DMS153 treated with DMSO at 0.1 percent for 48 hours (cell line): ENCODE results near the gene SULT2B1.

Source experiments
- DNase-seq: peaks from one replicate; lab custom pipeline; 2025; ENCODE audit not compliant: unreplicated experiment; lab: John Stamatoyannopoulos, UW

SULT2B1 gene

DNA sequence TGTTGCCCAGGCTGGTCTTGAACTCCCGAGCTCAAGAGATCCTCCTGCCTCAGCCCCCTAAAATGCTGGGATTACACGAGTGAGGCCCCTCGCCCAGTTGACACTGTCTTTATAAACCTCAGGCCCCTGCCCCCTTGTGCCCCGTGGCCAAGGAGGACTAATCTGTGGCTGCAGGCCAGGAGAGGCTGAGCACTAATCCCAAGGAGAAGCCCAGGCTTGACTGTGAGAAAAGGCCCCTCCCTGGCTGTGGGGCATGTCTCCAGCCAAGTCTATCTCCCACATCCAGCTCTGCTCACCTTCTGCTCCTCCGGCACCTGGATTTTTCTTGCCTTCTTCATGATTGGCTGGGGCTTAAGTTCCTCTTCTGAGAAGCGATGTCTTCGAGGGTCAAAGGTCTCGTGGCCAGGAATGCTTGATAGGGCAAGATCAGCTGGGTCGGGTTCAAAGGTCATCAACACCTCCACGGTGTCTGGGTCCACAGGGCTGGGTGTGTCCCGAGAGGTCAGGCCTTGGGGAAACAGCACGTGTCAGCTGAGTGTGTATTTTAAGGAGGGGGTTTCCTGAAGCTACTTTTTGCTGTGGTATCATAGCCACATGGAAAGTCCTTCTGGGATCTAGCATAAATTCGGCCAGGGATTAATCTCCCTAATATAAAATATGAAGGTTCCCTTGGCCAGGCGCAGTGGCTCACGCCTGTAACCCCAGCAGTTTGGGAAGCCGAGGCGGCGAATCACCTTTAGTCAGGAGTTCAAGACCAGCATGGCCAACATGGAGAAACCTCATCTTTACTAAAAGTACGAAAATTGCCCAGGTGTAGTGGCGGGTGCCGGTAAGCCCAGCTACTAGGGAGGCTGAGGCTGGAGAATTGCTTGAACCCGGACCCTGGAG is 81.4 kb downstream of the SULT2B1 start:
- DNase-seq = no peak

DNA sequence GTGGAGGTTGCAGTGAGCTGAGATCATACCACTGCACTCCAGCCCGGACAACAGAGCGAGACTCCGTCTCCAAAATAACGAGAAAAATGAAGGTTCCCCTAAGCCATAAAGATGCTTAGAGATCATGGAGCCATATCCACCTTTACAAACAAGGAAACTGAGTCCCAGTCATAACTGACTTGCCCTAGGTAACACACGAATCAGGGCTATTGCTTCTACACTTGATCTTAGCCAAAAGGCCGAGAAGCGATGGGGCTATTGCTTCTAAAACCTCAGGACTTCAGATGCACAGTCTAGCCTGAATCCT is 82.0 kb downstream of the SULT2B1 start:
- DNase-seq = no peak

DNA sequence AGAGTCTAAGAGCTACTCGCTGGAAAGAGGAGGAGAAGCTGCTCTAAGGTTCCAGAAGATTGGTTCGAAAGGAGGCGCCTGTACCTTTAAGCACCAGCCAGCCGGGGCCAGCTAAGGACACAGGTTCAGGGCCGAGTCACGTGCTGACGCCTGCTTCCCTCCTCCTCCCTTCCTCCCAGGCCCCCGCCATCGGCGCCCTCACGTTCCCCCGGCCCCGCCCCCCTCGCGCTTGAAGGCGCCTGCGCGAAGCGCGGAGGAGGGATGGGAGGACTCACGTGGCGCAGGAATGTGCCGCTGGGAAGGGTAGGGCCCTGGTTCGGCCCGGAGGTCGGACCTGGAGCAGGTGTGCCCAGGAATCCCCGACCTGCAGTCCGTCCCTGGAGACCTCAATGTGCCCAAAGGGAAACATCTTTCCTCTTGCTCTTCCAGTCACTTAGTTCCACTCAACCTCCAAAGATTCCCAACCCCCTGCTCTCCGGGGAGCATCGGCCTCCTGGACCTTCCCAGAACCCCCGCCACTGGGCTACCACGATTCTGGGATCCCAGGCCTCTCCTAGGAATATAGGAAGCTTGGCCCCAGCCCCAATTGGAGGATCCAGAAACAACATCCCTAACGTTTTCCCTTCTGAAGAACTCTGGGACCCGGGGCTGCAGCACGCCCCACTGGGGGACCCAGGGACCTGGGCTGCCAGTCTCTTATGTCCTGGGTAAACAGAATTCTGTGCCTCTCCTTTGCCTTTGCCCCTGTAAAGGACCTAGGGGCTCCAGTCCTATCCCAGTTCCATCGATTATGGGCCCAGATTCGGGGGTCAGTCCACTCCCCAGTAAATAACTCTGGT is 82.7 kb downstream of the SULT2B1 start:
- peak; percentile 86 for DNase-seq

DNA sequence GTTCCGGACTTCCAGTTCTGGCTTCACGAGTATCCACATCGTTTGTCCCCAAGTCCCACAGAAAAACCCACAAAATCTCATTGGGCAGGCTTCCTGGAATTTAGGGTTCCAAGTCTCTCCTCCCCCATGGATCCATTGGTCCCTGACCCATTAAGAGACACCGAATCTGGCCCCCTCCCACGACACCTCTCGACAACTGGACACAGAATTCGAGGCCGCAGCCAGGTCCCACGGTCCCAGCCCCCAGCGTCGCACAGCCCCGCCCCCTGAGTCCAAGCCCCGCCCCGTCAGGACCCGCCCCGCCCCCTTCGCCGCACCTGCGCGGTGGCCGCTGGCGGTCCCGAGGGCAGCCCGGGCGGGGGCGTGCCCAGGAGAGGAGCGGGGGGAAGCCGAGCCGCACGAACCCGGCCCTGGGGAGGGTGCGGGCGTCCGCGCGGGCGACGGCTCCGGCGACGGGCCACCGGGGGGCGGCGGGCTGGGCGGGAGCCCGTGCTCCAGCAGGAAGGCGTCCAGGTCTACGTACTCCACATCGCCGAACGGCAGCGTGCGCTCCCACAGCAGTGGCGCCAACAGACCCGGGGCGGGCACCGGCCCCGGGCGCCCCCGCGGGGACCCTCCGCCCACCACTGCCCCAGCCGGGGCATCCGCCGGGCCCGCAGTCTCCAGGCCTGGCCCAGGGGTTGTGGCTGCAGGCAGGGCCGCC is 83.4 kb downstream of the SULT2B1 start:
- DNase-seq = no peak

DNA sequence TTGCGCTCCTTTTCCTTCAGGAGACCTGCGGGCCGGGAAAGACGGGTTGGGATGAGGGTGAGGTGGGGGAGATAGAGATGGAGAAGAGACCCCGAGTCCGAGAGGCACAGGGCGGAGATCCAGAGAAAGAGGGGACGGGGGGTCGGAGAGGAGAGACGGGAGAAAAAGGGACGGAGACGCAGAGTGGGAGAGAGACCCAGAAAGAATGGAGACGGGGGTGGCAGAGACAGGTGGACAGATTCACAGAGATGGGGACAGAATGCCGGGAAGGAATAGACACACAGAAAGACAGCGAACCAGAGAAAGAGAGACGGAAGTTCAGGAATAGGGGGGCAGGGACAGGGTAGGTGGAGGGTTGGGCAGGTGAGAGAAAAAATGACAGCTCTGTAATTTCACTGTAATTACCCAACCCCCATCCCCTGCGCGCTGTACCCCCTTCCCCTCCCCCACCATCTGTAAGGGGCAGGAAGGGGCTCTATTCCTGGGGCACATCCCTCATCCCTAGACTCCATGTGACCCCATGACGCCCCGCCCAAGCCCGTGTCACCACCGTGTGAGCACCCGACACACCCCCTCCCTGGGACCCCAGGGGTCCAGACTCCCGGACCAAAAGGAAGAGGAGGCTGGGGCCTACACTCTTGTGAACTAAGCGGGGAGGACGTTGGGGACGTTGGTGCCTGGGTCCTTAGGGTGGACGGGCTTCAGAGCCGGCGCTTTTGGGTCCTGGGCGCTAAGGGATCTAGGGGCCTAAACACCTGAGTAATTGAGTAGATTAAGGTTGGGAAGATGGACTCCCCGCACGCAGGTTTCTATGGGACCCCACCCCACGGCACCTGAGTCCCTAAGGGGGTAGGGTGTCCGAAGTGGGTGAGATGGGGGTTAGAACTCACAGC is 84.2 kb downstream of the SULT2B1 start:
- DNase-seq = peak; percentile 30

DNA sequence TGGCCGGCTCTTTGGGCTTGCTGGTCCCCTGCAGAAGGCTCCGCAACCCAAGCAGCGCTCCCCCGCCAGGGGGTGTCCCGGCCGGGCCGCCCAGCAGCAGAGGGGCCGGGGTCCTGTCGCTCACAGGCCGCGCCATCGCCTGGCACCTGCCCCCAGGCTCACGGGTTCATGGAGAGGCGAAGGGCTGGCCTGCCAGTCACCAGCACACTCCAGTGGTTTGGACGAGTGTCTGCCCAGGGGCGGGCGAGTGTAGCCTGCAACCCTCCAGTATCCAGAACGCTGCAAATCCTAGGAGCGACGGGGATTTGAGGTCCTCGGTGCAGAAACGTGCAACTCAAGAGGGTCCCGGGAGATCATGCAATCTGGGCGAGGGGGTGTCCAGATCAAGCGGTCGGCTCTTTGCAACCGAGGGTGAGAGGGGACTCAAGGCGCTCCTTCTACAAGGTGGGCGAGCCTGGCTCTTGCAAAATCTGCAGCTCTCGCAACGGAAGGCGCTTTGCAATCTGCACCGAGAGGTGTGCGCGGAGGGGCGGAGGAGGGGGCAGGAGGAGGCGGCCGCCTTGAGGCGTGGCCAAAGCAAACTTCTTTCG is 85.0 kb downstream of the SULT2B1 start, which contains the start of gene DBP:
Gene DBP (minus strand): TSS at position 521 of the 590 bp plus-strand sequence. CDS start 385 bp downstream, at position 136.
- no peak for DNase-seq

DNA sequence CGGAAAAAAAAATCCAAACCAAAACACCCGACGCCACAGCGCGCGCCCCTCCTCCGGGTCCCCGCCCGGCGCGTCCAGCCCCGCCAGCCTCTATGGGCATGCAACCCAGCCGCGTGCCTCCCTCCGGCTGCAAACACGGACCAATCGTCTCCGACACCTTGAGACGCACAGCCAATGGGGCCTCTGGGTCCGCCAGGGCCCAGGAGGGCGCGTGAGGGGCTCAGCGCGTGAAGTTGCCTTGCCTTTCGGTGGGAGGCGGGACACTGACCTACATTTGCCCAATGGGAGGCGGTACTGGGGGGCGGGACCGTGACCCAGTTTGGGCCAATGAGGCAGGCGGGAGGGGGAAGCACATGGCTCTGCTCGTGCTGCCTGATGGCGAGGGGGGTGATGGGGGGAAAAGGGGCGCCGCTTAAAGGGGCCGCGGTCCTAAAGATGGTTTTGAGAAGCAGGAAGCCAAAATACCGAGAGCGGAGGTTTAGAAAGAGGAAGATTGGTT is 85.5 kb downstream of the SULT2B1 start:
- DNase-seq = peak; percentile 94

DNA sequence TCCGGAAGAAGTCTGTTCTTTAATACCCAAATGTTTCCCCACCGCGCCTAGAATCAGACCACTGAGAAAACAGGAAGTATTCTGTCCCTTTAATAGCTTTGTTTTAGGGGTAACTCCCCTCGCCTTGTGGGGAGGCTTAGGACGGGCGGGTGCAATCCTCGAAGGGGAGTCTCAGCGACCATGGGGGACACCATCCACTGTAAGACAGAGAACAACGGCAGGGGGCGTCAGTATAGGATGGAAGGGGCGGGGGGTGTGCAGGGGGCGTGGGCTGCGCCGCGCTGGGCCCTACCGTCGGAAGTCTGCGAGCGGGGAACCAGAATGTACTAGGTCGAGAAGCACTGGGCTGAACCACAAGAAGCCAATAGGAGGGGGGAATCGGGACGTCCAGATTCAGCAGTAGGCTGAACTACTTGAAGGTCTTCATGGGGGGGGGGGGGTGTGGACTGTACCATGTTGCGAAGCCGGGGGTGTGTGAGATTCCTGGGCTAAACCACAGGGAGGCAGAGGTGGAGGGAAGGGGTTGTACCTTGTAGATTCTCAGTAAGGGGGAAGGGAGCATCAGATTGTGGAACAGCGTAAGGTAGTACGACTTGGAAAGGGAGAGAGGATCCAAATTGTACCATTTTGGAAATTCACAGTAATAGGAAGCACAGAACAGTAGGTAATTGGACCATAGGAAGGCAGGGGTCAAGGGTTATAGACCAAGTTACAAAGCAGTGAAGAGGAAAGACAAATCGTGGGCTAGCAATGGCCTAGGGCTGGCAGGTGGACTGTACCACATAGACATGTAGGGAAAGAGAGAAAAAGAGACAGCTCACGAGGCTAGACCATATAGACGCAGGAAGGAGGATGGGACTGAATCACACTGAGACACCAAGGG is 86.2 kb downstream of the SULT2B1 start:
- peak; percentile 84 for DNase-seq

DNA sequence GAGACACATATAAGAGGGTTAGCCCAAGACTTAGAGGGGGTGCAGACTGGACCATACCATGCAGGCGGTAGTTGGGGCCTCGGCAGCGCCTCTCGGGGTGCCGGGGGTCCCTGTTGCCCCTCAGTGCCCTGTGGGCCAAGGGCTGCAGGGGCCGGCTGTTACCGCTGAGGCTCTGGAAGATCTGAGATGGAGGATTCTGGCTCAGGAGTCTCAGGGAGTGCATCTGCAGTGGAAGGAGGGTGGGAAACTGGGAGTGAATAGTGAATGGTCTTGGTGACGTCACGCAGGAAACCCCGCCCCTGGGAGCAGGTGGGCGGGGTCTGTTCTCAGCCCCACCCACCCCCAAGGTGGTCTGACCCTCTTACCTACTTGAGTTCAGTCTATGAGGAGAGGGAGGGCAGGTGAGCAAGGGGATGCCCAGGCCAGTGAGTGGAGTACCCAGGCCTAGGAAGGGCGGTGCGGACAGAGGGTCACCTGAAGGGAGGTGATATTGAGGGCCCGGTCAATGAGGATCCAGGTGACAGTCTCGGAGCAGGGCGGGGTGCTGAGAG is 86.9 kb downstream of the SULT2B1 start:
- DNase-seq = no peak

DNA sequence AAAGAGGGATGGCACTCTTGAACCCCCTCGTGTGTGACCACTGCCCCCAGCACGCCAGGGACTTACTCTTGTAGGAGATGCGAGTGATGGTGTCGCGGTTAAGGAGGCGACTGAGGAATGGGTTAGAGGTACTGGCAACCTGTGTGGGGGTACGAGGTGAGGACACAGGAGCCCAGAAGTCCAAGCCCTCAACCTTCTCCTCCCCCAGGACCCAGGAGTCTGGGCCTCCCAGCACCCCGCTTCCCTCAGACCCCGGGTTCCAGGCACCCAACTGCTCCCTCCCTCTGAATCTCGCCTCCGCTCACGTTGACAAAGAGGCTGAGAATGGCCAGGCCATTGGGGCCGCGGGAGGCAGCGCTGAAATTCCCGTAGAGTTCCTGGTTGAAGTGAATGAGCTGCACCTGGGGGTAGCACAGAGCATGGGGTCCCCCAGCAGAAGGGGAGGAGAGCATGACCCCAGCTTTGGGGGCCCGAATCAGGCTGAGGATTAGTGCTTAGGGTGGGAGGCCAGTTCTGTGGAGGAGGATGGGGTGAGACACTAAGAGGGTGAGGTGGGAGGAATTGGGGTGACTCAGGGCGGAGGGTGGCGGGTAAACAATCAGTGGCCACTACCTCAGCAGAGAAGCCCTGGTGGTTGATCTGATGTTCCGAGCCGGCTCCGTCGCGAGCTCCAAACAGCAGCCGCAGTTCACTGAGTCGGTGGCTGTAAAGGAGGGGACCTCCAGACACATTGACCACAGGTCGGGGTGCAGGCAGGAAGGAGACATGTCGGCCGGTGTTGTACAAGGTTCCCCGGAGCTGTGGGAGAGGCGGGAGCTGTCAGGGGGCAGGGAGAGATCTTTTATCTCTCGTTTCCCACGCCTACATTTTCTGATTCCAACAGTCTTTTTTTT is 87.8 kb downstream of the SULT2B1 start:
- DNase-seq = no peak

DNA sequence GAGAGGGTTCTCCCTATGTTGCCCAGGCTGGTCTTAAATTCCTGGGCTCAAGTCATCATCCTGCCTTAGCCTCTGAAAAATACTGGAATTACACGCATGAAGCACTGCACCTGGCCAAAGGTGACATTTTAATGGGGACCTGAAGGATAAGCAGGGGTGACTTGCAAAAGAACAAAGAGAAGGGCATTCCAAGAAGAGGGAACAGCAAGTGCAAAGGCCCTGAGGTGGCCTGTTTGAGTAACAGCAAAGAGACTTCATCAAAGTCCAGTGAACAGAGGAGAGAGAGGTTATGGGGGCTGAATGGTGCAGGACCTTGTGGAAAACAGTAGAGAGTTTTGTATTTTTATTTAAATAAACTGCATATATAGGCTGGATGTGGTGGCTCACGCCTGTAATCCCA is 89.9 kb downstream of the SULT2B1 start:
- no peak for DNase-seq

DNA sequence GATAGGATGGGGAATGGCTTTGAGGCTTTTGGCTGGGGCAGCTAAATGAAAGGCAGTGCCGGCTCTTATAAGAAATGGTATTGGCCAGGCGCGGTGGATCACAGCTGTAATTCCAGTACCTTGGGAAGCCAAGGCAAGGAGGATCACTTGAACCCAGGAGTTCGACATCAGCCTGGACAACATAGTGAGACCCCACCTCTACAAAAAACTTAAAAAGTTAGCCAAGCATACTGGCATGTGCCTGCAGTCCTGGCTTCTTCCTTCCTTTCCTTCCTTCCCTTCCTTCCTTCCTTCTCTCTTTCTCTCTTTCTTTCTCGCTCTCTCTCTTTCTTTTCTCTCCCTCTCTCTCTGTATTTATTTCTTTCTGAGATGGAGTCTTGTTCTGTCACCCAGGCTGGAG is 90.9 kb downstream of the SULT2B1 start:
- DNase-seq = no peak

DNA sequence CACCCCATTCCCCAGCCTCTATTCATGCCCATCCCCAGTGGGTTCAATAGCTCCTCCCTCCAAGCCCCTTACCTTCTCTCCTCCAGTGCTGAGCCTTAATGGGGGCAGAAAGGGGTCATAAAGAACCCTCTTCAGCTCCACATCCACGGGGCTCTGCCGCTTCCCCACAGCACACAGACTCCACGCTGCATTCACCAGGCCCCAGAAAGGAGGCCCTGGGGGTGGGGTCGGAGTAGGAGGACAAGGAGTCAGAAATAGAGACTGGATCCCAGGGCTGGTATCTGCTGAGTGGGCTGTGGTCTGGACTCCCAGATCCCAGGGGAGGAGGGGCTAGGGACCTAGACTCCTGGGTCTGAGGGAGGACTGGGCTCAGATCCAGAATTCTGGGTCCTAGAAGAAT is 92.4 kb downstream of the SULT2B1 start:
- DNase-seq = no peak

DNA sequence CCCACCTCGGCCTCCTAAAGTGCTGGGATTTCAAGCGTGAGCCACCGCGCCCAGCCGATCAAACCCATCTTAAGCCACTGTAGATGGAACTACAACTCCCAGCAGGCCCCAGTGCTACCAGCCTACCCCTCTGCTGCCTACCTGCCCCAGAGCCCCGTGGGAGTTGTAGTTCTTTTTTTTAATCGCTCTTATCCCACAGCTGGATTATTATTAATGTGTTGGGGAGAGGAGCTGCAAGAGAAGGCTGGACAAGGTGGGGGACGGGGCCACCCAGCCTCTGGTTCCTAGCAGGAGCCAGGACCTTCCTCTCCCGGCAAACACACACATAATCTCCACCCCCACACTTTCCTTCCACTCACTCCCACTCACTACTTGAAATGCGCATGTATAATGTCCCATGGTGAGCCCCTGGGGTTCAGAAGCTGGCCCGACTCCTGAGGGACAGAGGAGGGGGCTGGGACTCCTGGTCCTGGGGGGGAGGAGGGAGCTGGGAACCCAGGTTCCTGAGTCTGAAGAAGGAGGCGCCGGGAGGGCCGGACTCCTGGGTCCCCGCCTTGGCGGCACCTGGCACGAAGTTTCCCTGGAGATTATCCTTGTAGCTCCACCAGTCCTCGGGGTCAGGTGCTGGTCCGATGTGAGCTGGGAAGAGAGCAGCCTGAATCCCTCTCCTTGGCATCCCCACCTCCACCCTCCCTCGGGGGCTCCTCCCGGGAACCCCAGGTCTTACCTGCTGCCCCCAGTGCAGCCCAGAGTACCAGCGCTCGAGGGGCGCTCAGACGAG is 93.1 kb downstream of the SULT2B1 start:
- peak; percentile 57 for DNase-seq

DNA sequence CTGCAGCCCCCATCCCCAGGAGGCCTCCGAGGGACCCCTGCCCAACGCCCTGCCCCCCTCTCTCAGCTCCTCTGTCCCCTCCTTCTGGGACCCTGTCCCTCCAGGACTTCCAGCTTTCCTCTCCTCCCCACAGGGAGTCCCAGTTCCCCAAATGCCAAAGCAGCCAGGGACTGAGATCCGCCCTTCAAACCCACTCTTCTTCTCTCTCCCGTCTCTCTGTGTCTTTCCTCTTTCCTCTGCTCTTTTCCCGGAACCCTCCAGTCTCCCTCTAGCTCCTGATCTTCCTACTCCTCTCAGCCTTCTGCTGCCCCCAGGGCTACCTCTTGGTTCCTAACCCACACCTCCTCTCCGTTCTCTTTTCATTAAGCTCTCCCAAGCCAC is 93.6 kb downstream of the SULT2B1 start:
- peak; percentile 49 for DNase-seq

DNA sequence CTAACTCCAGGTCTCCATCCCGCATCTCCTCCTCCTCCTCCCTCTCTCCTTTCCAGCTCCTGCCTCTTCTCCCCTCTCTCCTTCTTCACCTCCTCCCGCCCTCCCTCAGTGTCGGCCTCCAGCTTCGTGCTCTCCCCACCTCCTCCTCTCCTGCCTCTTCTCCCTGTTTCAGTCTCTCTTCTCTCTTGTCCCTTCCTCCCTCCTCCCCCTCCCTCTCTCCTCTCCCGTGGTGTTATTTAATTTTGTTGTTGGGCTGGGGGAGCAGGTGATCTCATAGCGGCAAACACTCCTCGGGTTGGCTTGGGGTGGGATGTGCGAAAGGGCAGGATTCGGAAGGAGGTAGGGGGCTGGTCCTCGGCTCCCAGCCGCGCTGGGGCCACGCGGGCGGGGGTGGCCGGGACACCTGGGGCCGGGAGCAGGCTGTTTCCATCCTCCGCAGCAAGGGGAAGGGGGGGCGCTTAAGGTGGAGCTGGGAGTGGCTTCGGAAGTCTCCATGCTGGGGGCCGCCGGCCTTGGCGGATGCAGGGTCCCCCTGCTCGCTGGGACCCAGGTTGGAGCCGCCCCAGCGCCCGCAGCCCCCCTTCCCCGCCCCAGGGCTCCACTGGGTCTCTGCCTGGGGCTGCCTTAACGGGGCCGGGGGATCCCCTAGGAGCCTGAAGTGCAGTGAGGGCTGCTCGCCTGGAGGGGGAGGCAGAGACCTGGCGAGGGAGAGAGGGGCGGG is 94.2 kb downstream of the SULT2B1 start, which contains the start of gene CA11:
Gene CA11 (minus strand): TSS at position 187 of the 721 bp plus-strand sequence. CDS start 555 bp downstream, outside the sequence.
- DNase-seq = peak; percentile 84
